Heart left ventricle (tissue), 13 donors: ENCODE measurements around the gene PAN3.

Experiments used
- POLR2A ChIP-seq, 2 donors: fragments of 450-650 bp; IDR thresholded peaks; one replicate each; pipeline ENCODE4 v1.6.1; 2017; ENCODE audit warnings: antibody characterized with exemption in 2 of 2, mild to moderate bottlenecking in 2 of 2, moderate library complexity in 2 of 2
- TF ChIP-seq, protein P1 (sequence below), 12 donors: fragments of 200-600 bp; sonication (generic) in 4 of 12; IDR thresholded peaks; one replicate each; pipeline versions ENCODE4 v1.5.0 to v1.8.0; 2018 to 2022; ENCODE audit warnings: antibody characterized with exemption in 12 of 12, mild to moderate bottlenecking in 5 of 12
- donor health status: ischemic (EF 13 %, LVEDD 7.1; RV severe dilation, severe dysfunction).
- donor health status: DM: no; HTN: yes; CAD: no.
- donor health status: DM: no; HTN: no; CAD: no.
- donor health status: ischemic (EF 25% LVEDD 6.9; RV normal size, moderate dysfunction).
- donor health status: ischemic (EF 25% LVEDD 5.7; RV mildly dilated, moderate dysfunction).
- donor health status: ischemic (EF 35%, LVEDD 5.7; RV mildly dilated, moderate dysfunction).
- donor health status: nonischemic (EF 11% LVEDD 7.7; RV severe dilation, severe dysfunction).
- donor health status: DM: yes; HTN: yes; CAD: no.
- donor health status: PGD.
- donor health status: ischemic (EF 29% LVEDD 5.4; RV normal size, mild dysfunction).
- donor health status: nonischemic (EF 23%, LVEDD 6.1; RV moderate dilation, normal function).

GRCh38 chr13:28110414-28110813, 27.9 kb upstream of the PAN3 start:
- TF ChIP-seq, protein P1, sequence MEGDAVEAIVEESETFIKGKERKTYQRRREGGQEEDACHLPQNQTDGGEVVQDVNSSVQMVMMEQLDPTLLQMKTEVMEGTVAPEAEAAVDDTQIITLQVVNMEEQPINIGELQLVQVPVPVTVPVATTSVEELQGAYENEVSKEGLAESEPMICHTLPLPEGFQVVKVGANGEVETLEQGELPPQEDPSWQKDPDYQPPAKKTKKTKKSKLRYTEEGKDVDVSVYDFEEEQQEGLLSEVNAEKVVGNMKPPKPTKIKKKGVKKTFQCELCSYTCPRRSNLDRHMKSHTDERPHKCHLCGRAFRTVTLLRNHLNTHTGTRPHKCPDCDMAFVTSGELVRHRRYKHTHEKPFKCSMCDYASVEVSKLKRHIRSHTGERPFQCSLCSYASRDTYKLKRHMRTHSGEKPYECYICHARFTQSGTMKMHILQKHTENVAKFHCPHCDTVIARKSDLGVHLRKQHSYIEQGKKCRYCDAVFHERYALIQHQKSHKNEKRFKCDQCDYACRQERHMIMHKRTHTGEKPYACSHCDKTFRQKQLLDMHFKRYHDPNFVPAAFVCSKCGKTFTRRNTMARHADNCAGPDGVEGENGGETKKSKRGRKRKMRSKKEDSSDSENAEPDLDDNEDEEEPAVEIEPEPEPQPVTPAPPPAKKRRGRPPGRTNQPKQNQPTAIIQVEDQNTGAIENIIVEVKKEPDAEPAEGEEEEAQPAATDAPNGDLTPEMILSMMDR (IDR thresholded peaks at IDR 0.05), result no peak
- no peak for TF ChIP-seq POLR2A (IDR thresholded peaks at IDR 0.05)
